RWPE1 (cell line): ENCODE results near the gene CBLN3.

Experiments
- CTCF ChIA-PET: fragments of 350-600 bp; sonication (Branson Sonifier 250); formaldehyde crosslinking; extraction: SDS; loops from one replicate; lab custom pipeline; 2021; lab: Yijun Ruan, JAX
- POLR2A ChIA-PET: fragments of 400-600 bp; formaldehyde crosslinking; extraction: SDS; loops from one replicate; lab custom pipeline; 2020; ENCODE audit warnings: antibody characterized with exemption; ENCODE audit not compliant: low non-redundant PET; lab: Yijun Ruan, JAX
- DNase-seq: peaks from one replicate; pipeline ENCODE4 v3.0.0; 2012; ENCODE audit warnings: low spot score
- H3K27ac ChIP-seq: fragments of 450-650 bp; 2 replicates; pipeline ENCODE4 v1.5.1; 2017
- TF ChIP-seq, protein P1 (sequence below): fragments of 450-650 bp; conservative IDR thresholded peaks from 2 replicates; pipeline ENCODE4 v1.5.1; 2017; ENCODE audit warnings: low read depth, mild to moderate bottlenecking

Gene CBLN3

DNA sequence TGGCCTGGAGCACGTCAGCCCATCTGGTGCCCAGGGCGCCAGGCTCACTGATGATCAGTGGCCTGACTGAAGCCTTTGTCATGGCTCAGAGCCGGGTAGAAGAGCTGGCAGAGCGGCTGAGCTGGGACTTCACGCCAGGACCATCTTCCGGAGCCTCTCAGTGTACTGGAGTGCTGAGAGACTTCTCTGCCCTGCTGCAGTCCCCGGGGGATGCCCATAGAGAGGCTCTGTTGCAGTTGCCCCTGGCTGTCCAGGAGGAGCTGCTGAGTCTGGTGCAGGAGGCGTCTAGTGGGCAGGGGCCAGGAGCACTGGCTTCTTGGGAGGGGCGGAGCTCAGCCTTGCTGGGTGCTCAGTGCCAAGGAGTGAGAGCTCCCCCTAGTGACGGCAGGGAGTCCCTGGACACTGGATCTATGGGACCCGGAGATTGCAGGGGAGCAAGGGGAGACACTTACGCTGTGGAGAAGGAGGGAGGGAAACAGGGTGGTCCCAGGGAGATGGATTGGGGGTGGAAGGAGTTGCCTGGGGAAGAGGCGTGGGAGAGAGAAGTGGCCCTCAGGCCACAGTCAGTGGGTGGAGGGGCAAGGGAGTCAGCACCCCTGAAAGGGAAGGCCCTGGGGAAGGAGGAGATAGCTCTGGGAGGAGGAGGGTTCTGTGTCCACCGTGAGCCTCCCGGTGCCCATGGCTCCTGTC lies 2.2 kb upstream of the CBLN3 start:
- POLR2A ChIA-PET, result interaction anchor here (0.6 to 3.3 kb wide), 3 partner anchors 96 to 104 kb away, joined by 3 to 11 read pairs (median 5); no protein-coding TSS in a partner anchor
- CTCF ChIA-PET, result interaction anchor here (0.6 to 5.3 kb wide), 24 partner anchors 10 to 1143 kb away, joined by 3 to 94 read pairs (median 5); partner anchors contain the start of genes ADCY4, DHRS1 and NOP9
- peak overlapping the region; percentile 91 for H3K27ac ChIP-seq
- peak; percentile 87 for DNase-seq
- TF ChIP-seq, protein P1, sequence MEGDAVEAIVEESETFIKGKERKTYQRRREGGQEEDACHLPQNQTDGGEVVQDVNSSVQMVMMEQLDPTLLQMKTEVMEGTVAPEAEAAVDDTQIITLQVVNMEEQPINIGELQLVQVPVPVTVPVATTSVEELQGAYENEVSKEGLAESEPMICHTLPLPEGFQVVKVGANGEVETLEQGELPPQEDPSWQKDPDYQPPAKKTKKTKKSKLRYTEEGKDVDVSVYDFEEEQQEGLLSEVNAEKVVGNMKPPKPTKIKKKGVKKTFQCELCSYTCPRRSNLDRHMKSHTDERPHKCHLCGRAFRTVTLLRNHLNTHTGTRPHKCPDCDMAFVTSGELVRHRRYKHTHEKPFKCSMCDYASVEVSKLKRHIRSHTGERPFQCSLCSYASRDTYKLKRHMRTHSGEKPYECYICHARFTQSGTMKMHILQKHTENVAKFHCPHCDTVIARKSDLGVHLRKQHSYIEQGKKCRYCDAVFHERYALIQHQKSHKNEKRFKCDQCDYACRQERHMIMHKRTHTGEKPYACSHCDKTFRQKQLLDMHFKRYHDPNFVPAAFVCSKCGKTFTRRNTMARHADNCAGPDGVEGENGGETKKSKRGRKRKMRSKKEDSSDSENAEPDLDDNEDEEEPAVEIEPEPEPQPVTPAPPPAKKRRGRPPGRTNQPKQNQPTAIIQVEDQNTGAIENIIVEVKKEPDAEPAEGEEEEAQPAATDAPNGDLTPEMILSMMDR, result peak; percentile 93

DNA sequence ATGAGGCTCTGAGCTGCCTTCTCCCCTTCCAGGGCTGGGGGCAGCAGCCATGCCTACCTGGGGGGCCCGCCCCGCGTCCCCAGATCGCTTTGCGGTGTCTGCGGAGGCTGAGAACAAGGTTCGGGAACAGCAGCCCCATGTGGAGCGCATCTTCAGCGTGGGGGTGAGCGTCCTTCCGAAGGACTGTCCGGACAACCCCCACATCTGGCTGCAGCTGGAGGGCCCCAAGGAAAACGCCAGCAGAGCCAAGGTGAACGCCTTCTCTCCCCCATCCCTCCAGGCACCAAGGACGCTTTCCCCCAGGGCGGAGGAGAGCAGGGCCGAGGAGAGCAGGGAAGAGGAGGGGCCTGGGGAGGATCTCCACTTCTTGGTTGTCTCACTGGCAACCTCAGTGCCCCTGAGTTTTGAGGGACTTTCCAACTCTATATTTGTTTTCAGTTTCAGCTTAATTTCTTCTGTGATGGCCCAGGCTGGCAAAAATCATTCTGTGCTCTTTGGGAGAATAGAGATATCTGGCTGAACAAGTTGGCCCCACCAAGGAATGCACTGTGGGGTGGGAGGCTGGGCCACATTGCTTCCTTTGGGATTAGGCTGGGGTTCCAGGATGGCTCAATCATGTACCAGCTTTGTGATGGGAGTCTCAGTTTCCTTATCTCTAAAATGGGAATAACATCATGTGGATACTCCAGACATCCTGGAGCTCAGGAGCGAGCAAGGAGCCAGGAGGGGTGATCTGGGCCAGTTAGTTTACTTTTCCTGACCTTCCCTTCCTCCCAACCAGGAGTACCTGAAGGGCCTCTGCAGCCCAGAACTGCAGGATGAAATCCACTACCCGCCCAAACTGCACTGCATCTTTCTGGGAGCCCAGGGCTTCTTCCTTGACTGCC lies 1.5 kb upstream of the CBLN3 start:
- ChIA-PET CTCF (interaction anchor here (0.6 to 5.3 kb wide), 26 partner anchors 11 to 1142 kb away, joined by 3 to 94 read pairs (median 4); partner anchors contain the start of genes ADCY4, DHRS1 and NOP9), POLR2A (interaction anchor here (0.6 to 3.3 kb wide), 6 partner anchors 35 to 103 kb away, joined by 3 to 11 read pairs (median 4); no protein-coding TSS in a partner anchor)
- TF ChIP-seq, protein P1, result no peak
- DNase-seq, result no peak
- H3K27ac ChIP-seq, result peak overlapping the region; percentile 91

DNA sequence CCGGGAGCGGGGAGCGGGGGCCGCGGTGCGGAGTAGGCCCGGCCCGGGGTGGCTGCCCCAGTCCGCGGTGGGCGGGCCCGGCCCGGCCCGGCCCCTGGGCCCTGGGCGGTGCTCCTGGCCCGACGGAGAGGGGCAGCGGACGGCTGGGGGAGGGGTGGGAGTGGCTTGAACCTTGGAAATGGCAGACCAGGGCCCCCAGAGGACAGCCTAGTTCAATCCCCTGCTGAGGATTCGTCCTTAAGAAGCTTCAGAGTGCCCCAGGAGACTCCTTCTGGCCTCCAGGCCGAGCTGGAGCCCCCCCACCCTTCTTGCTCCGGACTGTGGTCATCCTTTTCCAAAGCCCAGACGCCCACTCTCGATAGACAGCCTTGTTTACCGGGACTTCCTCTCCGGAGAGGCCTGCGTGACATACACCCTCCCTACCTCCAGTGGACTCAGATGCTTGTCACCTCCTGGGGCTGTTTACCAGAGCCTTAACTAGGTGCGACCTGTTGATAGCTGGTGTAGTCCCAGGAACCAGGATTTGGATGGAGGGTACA lies 744 bp upstream of the CBLN3 start:
- TF ChIP-seq, protein P1, result no peak
- POLR2A ChIA-PET, result interaction anchor here (0.7 to 3.3 kb wide), 6 partner anchors 34 to 120 kb away, joined by 3 to 11 read pairs (median 4); partner anchors contain the start of gene LTB4R2
- peak; percentile 67 for DNase-seq
- CTCF ChIA-PET, result interaction anchor here (1.1 to 5.3 kb wide), 5 partner anchors 11 to 140 kb away, joined by 3 to 94 read pairs (median 6); partner anchors contain the start of gene ADCY4
- peak overlapping the region; percentile 91 for H3K27ac ChIP-seq

DNA sequence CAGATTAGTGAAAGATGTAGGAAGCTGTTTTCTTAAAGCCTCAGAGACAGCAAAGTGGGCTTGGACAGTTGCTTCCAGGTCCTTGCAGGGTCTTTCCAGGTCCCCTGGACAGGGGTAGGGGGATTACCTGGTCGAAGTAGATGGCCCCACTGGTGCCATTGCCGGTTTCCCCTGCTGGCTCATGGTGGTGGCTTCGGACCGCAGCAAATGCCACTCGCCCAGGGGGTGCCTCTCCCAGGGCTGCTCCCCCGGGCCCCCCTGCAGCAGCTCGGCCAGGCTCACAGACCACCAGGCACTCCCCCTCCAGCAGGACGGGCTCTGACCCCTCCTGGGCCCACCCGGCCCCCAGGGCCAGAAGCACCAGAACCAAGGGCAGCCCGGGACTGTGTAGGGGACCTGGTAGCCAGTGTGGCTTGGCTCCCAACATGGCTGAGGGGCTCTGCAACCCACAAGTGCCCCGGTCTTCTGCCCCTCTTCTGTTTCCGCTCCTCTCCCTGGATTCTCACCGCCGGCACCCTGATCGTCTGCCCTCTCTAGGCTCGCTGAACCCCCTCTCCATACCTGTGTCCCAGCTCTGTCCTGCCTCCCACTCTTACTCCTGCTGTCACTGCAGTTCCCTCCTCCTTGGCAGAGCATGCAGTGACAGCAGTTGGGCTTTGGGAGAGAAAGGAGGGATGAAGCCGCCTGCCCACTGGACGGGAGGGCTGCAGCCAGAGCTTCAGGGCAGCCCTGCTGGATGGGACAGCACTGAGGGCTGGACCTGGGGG lies 657 bp downstream of the CBLN3 start:
- CTCF ChIA-PET, result interaction anchor here (0.6 to 2.6 kb wide), 3 partner anchors 95 to 337 kb away, joined by 3 to 11 read pairs (median 5); no protein-coding TSS in a partner anchor
- POLR2A ChIA-PET, result no interaction called here
- peak overlapping the region; percentile 91 for H3K27ac ChIP-seq
- DNase-seq, result no peak
- TF ChIP-seq, protein P1, result no peak

DNA sequence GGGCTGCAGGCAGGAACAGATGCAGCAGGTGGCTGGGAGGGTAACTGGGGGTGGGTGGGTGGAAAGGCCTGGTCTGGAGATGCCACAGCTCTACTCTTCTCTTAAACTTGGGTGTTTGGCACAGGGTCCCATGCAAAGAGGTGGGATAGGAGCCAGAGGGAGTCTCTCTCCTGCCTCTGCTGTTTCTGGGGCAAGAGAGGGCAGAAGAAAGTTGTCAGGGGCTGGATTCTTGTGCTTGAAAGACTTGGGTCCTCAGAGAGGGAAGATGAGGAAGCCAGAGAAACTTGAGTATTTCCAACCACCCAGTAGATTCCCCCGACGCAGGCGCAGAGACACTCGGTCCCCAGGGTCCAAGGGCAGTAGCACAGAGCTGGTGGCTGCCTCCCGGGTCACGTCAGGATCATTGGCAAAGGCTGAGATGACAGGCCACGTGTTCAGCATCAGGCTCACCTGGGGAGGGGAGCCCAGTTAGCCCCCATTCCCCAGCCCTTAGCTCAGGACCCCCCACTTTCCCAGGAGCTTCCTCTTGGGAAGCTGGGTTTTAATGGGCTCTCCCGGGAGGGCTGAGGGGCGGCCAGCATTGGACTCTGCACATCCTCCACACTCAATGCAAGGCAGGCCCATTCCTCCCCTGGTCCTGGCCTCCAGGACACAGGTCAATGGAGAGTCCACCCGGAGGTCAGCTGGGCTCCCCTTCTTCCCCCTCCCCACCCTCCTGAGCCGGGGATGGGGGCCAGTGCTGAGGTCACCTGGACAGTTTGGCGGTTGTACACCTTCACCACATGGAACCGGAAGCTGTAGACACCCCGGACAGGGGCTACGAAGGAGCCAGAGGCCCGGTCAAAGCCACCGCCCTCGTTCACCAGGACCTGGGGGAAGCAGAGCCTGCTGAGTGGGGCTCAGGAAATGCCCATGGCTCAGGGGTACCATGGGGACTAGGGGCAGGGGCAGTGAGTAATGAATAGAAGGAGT lies 1.6 kb downstream of the CBLN3 start:
- POLR2A ChIA-PET, result no interaction called here
- peak overlapping the region; percentile 91 for H3K27ac ChIP-seq
- TF ChIP-seq, protein P1, result no peak
- DNase-seq, result no peak
- CTCF ChIA-PET, result interaction anchor here (2.6 kb wide), 1 partner anchor 94 kb away, joined by 11 read pairs; no protein-coding TSS in a partner anchor
